DMS79 treated with DMSO at 0.1 percent for 48 hours (cell line): ENCODE measurements around the gene SLC20A1.
"Not testable (repeated sequence)": the region's sequence is repeated elsewhere in the genome, so short reads cannot be mapped to it uniquely, and the experiment has no call there.

Experiments used
- DNase-seq: peaks from one replicate; lab custom pipeline; 2025; lab: John Stamatoyannopoulos, UW

SLC20A1 gene

DNA sequence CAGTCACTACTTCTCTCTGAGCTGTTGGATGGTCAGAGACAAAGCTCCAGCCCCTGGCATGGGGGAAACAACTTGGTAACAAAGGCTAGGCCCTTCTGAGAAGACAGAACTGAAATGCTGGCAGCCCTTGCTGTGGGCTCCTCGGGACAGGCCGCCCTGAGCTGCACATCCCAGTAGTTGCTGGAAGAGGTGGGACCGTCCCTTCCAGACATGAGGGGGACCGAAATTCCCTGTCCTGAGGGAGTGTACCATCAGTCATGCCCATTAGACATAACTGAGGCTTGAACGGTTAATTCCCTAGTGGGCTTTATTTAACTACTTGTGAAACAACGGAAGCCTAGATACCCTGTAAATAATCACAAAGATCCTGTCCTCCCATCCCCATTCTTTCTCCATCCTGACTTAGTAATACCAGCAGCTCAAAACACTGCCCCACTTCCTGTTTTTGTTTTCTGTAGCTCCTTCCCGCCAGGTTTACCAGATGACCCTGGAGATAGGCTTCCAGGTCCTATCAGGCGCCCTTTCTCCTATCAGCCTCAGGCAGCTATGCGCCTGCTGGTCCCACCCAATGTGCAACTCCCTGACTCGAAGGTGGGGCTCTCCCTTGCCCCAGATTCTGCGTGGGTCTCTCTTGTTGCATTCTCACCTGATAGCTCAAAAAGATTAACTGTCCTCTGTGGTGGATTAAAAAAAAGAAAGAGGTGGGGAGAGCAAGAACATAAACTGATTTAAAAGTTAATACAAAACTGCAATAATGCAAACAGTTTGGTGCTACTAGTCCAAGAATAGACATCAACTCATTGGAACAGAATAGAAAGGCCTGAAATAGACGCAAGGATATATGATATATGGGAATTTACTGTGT is 38.0 kb downstream of the SLC20A1 start:
- no peak for DNase-seq

DNA sequence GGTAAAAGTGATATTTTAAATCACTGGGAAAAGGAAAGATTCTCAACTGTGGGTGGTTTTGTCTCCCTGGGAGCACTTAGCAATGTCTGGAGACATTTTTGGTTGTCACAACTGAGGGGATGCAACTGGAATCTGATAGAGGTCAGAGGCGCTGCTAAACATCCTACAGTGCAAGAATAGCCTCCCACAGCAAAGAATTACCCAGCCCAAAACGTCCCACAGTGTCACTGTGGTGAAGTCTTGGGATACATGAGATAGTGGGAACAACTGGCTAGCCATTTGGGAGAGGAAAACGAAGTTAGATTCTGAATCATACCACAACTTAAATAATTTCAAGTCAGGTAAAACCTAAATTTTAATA is 38.7 kb downstream of the SLC20A1 start:
- DNase-seq = no peak

- no peak for DNase-seq
Measured at GRCh38 chr2:112685271-112685884, 39.6 kb downstream of the SLC20A1 start.

DNA sequence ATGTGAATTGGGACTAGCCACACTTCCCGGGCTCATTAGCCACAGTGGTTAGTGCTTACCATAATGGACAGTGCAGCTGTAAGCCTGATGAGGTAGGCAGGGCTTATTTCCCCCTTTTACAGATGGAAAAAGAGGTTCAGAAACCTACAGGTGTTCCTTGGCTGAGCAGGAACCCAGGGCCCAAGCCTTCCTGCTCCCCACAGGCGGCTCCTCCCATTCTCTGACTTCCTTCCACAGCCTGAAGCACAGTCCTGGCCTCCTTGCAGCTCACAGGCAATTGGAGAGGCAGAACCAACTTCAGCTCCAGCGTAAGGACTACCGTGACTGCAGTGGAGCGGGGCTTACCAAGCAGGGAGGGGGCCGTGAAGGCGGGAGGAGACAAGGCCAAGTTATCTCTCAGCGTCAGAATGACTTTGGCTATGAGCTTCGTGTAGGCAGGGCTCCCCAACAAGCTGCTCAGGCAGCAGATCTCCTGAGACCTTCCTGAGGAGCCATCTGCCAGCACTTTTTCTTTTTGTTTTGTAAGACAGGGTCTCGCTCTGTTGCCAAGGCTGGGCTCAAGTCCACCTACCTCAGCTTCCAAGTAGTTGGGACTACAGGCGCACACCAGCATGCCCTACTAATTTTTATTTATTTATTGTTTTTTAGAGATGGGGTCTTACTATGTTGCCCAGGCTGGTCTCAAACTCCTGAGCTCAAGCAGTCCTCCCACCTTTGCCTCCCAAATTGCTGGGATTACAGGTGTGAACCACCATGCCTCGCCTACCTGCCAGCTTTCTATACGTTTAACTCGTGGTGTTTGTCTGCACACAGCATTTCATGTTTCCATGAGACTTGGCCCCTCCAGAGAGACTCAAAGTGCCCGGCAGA is 40.8 kb downstream of the SLC20A1 start:
- no peak for DNase-seq

GRCh38 chr2:112687522-112687921 is 41.8 kb downstream of the SLC20A1 start:
- DNase-seq = no peak

GRCh38 chr2:112688086-112688880 is 42.5 kb downstream of the SLC20A1 start:
- no peak for DNase-seq

DNA sequence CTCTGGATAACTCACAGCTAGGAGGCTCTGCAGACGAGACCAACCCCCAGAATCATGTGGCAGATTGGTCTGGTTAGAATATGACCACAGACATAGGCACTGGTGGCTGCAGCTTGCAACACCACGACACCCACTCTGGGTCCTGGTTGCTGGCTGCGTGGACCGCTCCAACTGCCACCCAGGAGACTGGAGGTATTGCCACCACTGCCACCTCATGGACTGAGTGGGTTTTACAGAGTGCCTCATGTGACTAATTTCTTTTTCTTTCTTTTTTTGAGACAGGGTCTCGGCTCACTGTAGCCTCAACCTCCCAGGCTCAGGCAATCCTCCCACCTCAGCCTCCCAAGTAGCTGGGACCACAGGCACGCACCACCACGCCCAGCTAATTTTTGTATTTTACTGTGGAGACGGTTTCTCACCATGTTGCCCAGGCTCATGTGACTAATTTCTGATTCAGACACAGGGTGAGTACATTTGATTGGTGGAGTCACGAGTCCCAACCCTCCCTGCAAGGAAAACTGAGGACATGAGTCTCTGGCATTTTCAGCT is 45.2 kb downstream of the SLC20A1 start:
- DNase-seq = no peak

- DNase-seq = no peak
Measured at GRCh38 chr2:112691881-112692281, 46.1 kb downstream of the SLC20A1 start.

GRCh38 chr2:112692495-112692911 is 46.8 kb downstream of the SLC20A1 start:
- peak; percentile 89 for DNase-seq

- no peak for DNase-seq
Measured at GRCh38 chr2:112692918-112693317, 47.2 kb downstream of the SLC20A1 start.

GRCh38 chr2:112693596-112693995 is 47.9 kb downstream of the SLC20A1 start:
- DNase-seq = no peak

DNA sequence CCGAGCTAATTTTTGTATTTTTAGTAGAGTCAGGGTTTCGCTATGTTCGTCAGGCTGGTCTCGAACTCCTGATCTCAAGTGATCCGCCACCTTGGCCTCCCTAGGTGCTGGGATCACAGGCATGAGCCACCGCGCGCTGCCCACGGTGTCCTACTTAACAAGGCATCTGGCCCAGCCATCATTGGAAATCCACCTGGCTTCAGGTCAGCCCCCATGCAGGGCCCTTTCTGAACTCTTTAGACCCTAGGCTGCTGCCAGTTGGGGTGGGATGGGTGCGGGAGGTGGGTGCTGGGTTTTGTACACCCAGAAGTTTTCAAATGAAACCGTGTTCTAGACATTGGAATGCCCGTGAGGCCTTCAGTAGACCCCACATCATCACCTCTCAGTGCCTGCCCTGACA is 48.4 kb downstream of the SLC20A1 start:
- no peak for DNase-seq

GRCh38 chr2:112698834-112699515 is 53.2 kb downstream of the SLC20A1 start:
- DNase-seq = no peak

GRCh38 chr2:112699984-112700667 is 54.4 kb downstream of the SLC20A1 start:
- DNase-seq = no peak

GRCh38 chr2:112701052-112701451 is 55.3 kb downstream of the SLC20A1 start:
- DNase-seq = no peak

DNA sequence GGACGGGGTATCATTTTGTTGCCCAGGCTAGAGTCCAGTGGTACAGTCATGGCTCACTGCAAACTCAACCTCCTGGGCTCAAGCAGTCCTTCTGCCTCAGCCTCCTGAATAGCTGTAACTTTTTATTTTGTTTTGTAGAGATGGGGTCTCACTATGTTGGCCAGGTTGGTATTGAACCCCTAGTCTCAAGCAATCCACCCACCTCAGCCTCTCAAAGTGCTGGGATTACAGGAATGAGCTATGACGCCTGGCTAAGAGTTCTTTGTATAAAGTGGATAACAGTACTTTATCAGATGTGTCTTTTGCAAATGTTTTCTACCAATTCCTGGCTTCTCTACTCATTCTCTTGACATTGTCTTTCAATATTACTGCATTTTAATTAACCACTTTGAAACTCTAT is 57.9 kb downstream of the SLC20A1 start:
- DNase-seq = no peak

DNA sequence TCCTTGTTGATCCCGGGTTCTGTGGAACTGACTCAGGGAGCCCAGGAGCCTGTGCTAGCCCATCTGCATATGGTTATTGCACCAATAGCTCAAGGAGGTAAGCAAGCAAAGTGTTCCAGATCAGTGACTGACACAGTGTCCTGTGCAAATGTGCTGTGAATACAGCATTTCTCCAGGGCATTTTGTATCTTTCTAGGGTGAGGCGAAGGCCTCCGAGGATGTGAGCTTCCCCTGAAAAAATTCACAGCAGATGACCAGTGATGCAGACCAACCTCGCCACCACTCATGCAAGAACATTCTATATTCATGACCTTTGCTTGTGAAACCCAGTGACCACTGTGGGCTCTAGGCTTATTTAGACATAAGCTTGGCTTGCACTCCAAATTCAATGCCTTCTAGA is 59.8 kb downstream of the SLC20A1 start:
- no peak for DNase-seq

DNA sequence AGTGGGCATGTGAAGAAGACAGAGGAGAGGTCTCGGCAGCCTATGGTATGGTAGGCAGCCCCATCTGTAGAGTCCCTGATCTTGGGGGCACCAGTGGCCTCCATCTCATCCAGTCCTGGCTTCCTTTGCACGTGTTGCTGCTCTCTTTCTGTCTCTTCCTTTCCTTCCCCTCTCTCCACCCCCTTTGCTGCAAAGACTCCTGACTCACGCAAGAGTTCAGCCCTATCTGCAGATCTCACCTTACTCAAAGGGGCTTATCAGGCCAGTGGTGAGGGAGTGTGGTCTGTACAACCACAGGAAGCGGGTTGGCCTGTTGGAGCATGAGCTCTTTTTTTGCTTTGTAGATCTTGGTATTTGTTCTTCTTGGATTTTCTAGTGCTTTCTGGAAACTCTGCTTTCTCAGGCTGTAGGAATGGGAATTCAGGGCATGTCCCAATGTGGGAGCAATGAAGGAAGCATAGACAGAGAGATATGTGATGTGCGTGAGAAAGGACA is 60.5 kb downstream of the SLC20A1 start:
- DNase-seq = no peak

DNA sequence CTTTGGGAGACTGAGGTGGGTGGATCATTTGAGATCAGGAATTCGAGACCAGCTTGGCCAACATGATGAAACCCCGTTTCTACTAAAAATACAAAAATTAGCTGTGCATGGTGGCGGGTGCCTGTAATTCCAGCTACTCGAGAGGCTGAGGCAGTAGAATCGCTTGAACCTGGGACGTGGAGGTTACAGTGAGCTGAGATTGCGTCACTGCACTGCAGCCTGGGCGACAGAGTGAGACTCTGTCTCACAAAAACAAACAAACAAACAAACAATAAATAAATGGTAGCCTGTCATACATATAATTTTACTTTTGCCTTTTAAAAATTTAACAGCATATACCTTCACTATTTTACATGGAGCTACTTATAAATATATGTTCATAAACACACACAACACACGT is 61.2 kb downstream of the SLC20A1 start:
- not testable (repeated sequence) for DNase-seq

DNA sequence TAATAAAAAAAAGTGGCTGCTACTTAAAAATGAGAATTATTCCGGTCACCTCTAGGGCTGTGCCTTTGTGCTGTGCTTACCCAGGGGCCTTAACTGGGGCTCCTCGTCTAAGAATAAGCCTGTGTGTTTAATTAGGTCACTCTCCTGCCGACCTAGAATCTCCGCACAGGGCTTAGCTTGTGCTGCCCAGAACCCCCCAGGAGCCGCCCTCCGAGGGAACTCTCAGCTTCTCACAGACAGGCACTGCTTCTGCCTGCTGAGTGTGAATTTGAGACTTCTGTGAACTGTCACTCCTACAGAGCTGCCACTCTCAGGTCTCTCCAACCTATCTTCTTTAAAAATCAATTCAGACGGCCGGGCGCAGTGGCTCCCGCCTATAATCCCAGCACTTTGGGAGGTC is 63.2 kb downstream of the SLC20A1 start:
- no peak for DNase-seq
